SU-DHL-6 (cell line): ENCODE measurements around the gene DYNC1LI1.

ENCODE experiments used
- EZH2phosphoT487 ChIP-seq: fragments of 200-600 bp; sonication (generic), shearing (Covaris generic); conservative IDR thresholded peaks from 2 replicates; pipeline ENCODE4 v1.6.1; 2018; ENCODE audit warnings: mild to moderate bottlenecking, antibody characterized with exemption, low read length, moderate library complexity, mixed read lengths
- TF ChIP-seq, protein P1 (sequence below): fragments of 200-600 bp; sonication (generic); IDR thresholded peaks from one replicate; pipeline ENCODE4 v1.5.1; 2017; ENCODE audit warnings: antibody characterized with exemption, mild to moderate bottlenecking, low read length, moderate library complexity; ENCODE audit not compliant: insufficient read depth, poor library complexity, severe bottlenecking

DNA sequence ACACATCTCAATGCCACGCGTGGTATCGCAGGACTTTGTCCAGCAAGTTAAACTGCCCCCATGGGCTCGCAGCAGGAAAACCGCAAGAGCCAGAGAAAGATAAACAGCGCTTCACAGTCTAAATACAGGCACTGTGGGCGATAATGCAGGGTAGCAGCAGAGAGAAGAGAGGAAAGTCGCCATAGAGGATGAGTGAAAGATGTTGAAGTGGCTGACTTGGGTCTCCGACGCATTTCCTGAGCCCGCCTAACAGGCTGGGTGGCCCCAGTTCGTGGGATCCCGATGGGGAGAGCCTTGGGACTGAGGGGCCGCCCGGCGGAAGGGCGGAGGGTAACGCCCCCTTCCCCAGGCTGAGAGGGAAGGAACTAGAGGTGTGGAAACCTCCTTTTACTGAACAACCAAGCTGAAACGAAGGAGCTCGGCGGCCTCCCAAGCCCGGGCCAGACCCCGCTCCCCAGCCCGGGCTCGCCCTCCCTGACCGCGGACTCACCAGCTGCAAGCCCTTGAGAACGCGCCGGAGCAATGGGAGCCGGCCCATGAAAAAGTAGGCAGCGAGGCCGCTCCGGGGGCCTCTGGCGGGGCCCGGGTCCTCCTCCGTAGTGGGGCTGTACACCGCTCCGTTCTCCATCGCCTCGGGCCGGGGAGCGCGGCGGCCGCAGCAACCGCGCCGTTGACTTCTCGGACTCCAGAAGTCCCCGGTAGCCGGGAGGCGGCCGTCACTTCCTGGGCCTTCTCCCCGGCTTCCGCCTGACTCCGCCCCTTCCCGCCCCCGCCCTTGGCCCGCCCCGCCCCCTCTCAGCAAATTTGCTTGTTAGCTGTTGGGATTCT is 68.3 kb downstream of the DYNC1LI1 start, which contains the start of gene CMTM6:
- TF ChIP-seq, protein P1, sequence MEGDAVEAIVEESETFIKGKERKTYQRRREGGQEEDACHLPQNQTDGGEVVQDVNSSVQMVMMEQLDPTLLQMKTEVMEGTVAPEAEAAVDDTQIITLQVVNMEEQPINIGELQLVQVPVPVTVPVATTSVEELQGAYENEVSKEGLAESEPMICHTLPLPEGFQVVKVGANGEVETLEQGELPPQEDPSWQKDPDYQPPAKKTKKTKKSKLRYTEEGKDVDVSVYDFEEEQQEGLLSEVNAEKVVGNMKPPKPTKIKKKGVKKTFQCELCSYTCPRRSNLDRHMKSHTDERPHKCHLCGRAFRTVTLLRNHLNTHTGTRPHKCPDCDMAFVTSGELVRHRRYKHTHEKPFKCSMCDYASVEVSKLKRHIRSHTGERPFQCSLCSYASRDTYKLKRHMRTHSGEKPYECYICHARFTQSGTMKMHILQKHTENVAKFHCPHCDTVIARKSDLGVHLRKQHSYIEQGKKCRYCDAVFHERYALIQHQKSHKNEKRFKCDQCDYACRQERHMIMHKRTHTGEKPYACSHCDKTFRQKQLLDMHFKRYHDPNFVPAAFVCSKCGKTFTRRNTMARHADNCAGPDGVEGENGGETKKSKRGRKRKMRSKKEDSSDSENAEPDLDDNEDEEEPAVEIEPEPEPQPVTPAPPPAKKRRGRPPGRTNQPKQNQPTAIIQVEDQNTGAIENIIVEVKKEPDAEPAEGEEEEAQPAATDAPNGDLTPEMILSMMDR, result no peak
- no peak for TF ChIP-seq EZH2phosphoT487
